Panc1 (cell line): Measurements from ENCODE around the gene ITPR2. TPM values are rescaled to one million over a fixed set of nuclear protein-coding genes. Genes with fewer than 3 reads are reported as not detected.

Source experiments
- ATAC-seq: fragments of 200-7000 bp; cut with Tn5 transposase; 2 replicates; pipeline ENCODE4 v1.9.1; 2020; ENCODE audit warnings: mild to moderate bottlenecking, moderate library complexity
- BruUV-seq: library from RNA; stranded (reverse); fragments of 400-500 nt; replicated peaks from 2 replicates; lab custom pipeline; 2021; lab: Mats Ljungman, UMichigan
- CTCF ChIA-PET: fragments of 300-600 bp; sonication (Branson Sonifier 250); formaldehyde crosslinking; loops from one replicate; lab custom pipeline; 2022; ENCODE audit warnings: antibody characterized with exemption; lab: Charles Lee
- POLR2A ChIA-PET: fragments of 300-600 bp; sonication (Branson Sonifier 250); formaldehyde crosslinking; loops from one replicate; lab custom pipeline; 2022; ENCODE audit warnings: antibody characterized with exemption; lab: Charles Lee
- DNase-seq: peaks from one replicate; pipeline ENCODE4 v3.0.0-alpha.2; 2010; ENCODE audit warnings: low read depth, low spot score
- H3K27ac ChIP-seq: 2 replicates; pipeline ENCODE4 v1.5.1; 2011; ENCODE audit warnings: mild to moderate bottlenecking, low read length, inconsistent platforms
- H3K27me3 ChIP-seq: fragments of 200-500 bp; sonication (Bioruptor generic); 2 replicates; pipeline ENCODE4 v1.6.0; 2014; ENCODE audit warnings: low read length, inconsistent platforms; ENCODE audit not compliant: control insufficient read depth, insufficient read depth
- H3K36me3 ChIP-seq: fragments of 200-500 bp; sonication (Bioruptor generic); 2 replicates; pipeline ENCODE4 v1.5.1; 2014; ENCODE audit warnings: inconsistent platforms, mild to moderate bottlenecking, low read length, moderate library complexity; ENCODE audit not compliant: control insufficient read depth, insufficient read depth
- H3K4me1 ChIP-seq: 2 replicates; pipeline ENCODE4 v1.5.1; 2011; ENCODE audit warnings: inconsistent platforms, mild to moderate bottlenecking, low read length, moderate library complexity; ENCODE audit not compliant: control insufficient read depth, insufficient read depth
- H3K4me3 ChIP-seq, 2 experiments: 2 replicates each; pipeline ENCODE4 v1.5.1; 2011 to 2012; ENCODE audit warnings: low read depth in 2 of 2, low read length in 2 of 2, mild to moderate bottlenecking in 2 of 2, inconsistent platforms in 1 of 2, moderate library complexity in 1 of 2
- H3K9me3 ChIP-seq: fragments of 200-500 bp; sonication (Bioruptor generic); 2 replicates; pipeline ENCODE4 v1.5.1; 2014; ENCODE audit warnings: low read depth, mild to moderate bottlenecking, inconsistent platforms, low read length, moderate library complexity; ENCODE audit not compliant: control insufficient read depth, insufficient read depth
- CTCF ChIP-seq: fragments of 450-650 bp; IDR thresholded peaks from 2 replicates; pipeline ENCODE4 v1.5.1; 2017; ENCODE audit warnings: mild to moderate bottlenecking
- POLR2AphosphoS5 ChIP-seq: IDR thresholded peaks from 2 replicates; pipeline ENCODE4 v1.6.1; 2012; ENCODE audit warnings: mild to moderate bottlenecking, low read depth, low read length, moderate library complexity
- REST ChIP-seq, 2 experiments: IDR thresholded peaks; 2 replicates each; pipeline ENCODE4 v1.6.1; 2011 to 2012; ENCODE audit warnings: low read depth in 2 of 2, control low read depth in 1 of 2, low read length in 1 of 2, mild to moderate bottlenecking in 1 of 2, moderate library complexity in 1 of 2; ENCODE audit not compliant: insufficient read depth in 1 of 2
- SIN3A ChIP-seq: IDR thresholded peaks from 2 replicates; pipeline ENCODE4 v1.6.1; 2012; ENCODE audit warnings: low read depth, mild to moderate bottlenecking, low read length, moderate library complexity, borderline replicate concordance; ENCODE audit not compliant: insufficient read depth
- TCF7L2 ChIP-seq: IDR thresholded peaks from 2 replicates; pipeline ENCODE4 v1.6.1; 2011; ENCODE audit warnings: mild to moderate bottlenecking, low read depth, low read length, inconsistent platforms
- in situ Hi-C: cut with HindIII; loops from 2 replicates; pipeline ENCODE4 v1.10.0; 2016; ENCODE audit warnings: low sequenced_read_pairs, low pct_unique_long_range_greater_than_20kb
- intact Hi-C: fragments of 100-400 bp; cut with micrococcal nuclease; formaldehyde crosslinking; loops from one replicate; pipeline ENCODE4 v1.10.0; 2022; ENCODE audit not compliant: unreplicated experiment
- total RNA-seq: library from RNA; stranded (reverse); gene quantifications from one replicate; pipeline ENCODE4 v1.2.1, GENCODE V29; 2021; ENCODE audit not compliant: unreplicated experiment

Gene ITPR2
- total RNA-seq, 1 experiment from 2014 or later, result 41.8 TPM

DNA sequence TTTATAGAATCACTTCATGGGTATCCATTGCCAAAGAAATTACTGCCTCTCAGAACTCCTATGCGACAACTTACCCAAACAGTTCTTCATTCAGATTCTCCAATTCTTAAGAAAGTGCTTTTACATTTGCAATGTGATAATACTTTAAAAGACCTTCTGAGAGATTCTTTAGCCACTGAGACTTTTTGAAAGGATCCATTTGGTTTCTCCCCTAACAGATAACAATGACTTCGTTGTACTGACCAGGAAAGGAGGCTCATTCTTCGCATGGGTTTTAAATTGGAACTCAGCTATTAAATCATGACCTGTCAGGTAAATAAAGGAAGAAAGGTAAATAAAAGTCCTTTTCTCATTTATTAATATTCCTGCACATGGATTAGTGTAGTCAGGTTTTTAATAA, 14.8 kb downstream of the ITPR2 start:
- BruUV-seq, result no TSS peak
- in situ Hi-C loops, result no loop called here

DNA sequence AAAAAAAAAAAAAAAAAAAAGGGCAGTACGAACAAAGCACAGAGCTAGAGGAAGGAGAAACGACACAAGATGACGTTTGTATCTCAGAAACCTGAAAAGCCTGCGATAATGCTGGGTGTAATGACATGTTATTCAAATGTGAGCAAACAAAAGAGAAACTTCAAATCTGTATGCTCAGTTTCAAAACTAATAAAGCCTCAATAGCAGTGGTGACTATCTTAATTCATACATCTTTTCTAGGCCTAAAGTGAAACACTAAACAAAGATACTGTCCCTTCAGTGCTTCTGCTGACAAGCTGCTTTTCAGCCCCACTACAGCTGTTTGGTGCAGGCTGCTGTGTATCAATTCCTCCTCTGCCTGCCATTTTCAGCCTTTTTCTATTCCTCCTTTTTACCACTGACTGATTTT, 15.8 kb downstream of the ITPR2 start:
- POLR2A ChIA-PET, result no interaction called here
- Histone ChIP-seq H3K27me3 (no peaks in the 10 kb centered on the region), H3K27ac (no peak overlapping the region), H3K36me3 (no peaks in the 10 kb centered on the region), H3K4me3 (no peak overlapping the region), H3K4me1 (peaks cover 11% of the 10 kb centered on the region; the same call in 1 of the 2 replicates), H3K9me3 (no peaks in the 10 kb centered on the region)
- no peak for DNase-seq
- ATAC-seq, result no peak; the same call in 1 of the 2 replicates
- intact Hi-C loops (no loop called here), in situ Hi-C loops (no loop called here)
- BruUV-seq, result no TSS peak
- CTCF ChIA-PET, result interaction anchor here (0.6 kb wide), 2 partner anchors 29 to 68 kb away, joined by 3 to 4 read pairs; no protein-coding TSS in a partner anchor
- TF ChIP-seq TCF7L2 (no peak), REST (IDR thresholded peaks at IDR 0.05; ENCODE audit: insufficient read depth in 1 of 2, low read depth in 2 of 2, low read length in 1 of 2) (no peak), POLR2AphosphoS5 (no peak), CTCF (no peak), SIN3A (no peak)

More for the DNA sequence above, 14.8 kb downstream of the ITPR2 start:
- Histone ChIP-seq H3K27me3 (no peaks in the 10 kb centered on the region), H3K27ac (no peak overlapping the region), H3K4me1 (peaks cover 17% of the 10 kb centered on the region; the same call in 1 of the 2 replicates), H3K36me3 (no peaks in the 10 kb centered on the region), H3K9me3 (no peaks in the 10 kb centered on the region), H3K4me3 (no peak overlapping the region)
- no peak for TF ChIP-seq REST (IDR thresholded peaks at IDR 0.05; ENCODE audit: insufficient read depth in 1 of 2, low read depth in 2 of 2, low read length in 1 of 2)
- TF ChIP-seq SIN3A, result no peak
- no peak for TF ChIP-seq TCF7L2
- no peak for TF ChIP-seq CTCF
- no peak for TF ChIP-seq POLR2AphosphoS5
- ChIA-PET CTCF (no interaction called here), POLR2A (no interaction called here)
- no peak for DNase-seq
- no peak for ATAC-seq
- intact Hi-C loops, result no loop called here
